ENCODE results near the gene XYLT1.

Gene XYLT1

DNA sequence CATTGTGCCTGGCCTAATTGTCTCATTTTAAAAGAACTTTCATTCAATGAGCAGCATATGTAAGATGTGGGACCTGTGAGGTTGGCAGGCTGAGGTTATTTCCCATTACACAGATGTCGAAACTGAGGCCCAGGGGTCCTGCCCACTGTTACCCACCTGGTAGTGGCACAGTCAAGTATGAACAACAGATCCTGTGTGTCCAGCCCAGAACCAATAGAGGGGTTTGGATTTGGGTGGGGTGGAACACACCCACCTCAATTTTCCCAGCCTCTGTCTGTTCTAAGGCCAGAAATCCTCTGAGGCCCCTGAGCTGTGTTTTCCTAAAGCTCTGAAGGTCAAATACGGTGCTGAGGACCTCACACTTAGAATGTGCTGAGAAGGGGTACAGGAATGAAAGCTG lies 179.5 kb downstream of the XYLT1 start:
- TF ChIP-seq, protein P1, sequence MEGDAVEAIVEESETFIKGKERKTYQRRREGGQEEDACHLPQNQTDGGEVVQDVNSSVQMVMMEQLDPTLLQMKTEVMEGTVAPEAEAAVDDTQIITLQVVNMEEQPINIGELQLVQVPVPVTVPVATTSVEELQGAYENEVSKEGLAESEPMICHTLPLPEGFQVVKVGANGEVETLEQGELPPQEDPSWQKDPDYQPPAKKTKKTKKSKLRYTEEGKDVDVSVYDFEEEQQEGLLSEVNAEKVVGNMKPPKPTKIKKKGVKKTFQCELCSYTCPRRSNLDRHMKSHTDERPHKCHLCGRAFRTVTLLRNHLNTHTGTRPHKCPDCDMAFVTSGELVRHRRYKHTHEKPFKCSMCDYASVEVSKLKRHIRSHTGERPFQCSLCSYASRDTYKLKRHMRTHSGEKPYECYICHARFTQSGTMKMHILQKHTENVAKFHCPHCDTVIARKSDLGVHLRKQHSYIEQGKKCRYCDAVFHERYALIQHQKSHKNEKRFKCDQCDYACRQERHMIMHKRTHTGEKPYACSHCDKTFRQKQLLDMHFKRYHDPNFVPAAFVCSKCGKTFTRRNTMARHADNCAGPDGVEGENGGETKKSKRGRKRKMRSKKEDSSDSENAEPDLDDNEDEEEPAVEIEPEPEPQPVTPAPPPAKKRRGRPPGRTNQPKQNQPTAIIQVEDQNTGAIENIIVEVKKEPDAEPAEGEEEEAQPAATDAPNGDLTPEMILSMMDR (IDR thresholded peaks at IDR 0.05; ENCODE audit: insufficient read depth, low read depth, low read length, missing control alignments), result no peak
- no peak for DNase-seq (ENCODE audit: low read depth)
- no peak overlapping the region for H3K4me3 ChIP-seq (ENCODE audit: low read length)

GRCh38 chr16:17289674-17290635 lies 180.8 kb downstream of the XYLT1 start:
- TF ChIP-seq, protein P1 (IDR thresholded peaks at IDR 0.05; ENCODE audit: insufficient read depth, low read depth, low read length, missing control alignments), result no peak
- no peak for DNase-seq (ENCODE audit: low read depth)
- no peak overlapping the region for H3K4me3 ChIP-seq (ENCODE audit: low read length)

DNA sequence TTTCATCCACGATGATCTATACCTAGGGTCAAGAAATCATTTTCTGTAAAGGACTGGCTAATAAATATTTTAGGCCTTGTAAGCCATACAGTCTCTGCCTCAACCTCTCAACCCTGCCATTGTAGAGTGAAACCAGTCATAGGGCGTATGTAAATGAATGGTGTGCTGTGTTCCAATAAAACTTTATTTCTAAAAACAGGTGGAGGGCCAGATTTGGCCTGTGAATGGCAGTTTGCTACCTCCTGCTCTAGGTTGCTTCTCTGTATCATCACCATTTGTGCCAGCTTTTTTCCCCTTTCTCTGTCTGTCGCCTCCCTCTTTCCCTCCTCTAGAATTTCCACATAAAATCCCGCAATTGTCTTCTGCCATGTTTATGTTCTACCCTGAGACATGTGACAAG lies 181.7 kb downstream of the XYLT1 start:
- no peak overlapping the region for H3K4me3 ChIP-seq (ENCODE audit: low read length)
- no peak for DNase-seq (ENCODE audit: low read depth)
- TF ChIP-seq, protein P1 (IDR thresholded peaks at IDR 0.05; ENCODE audit: insufficient read depth, low read depth, low read length, missing control alignments), result no peak

- DNase-seq (ENCODE audit: low read depth), result no peak
- TF ChIP-seq, protein P1 (IDR thresholded peaks at IDR 0.05; ENCODE audit: insufficient read depth, low read depth, low read length, missing control alignments), result no peak
- H3K4me3 ChIP-seq (ENCODE audit: low read length), result no peak overlapping the region
Observed at GRCh38 chr16:17287166-17287800, 183.5 kb downstream of the XYLT1 start.

- TF ChIP-seq, protein P1 (IDR thresholded peaks at IDR 0.05; ENCODE audit: insufficient read depth, low read depth, low read length, missing control alignments), result no peak
- DNase-seq (ENCODE audit: low read depth), result no peak
- no peak overlapping the region for H3K4me3 ChIP-seq (ENCODE audit: low read length)
Observed at GRCh38 chr16:17286443-17286842, 184.3 kb downstream of the XYLT1 start.

GRCh38 chr16:17283016-17283415 lies 187.7 kb downstream of the XYLT1 start:
- TF ChIP-seq, protein P1 (IDR thresholded peaks at IDR 0.05; ENCODE audit: insufficient read depth, low read depth, low read length, missing control alignments), result no peak
- no peak for DNase-seq (ENCODE audit: low read depth)

More at GRCh38 chr16:17283016-17283415, 187.7 kb downstream of the XYLT1 start:
- no peak overlapping the region for H3K4me3 ChIP-seq (ENCODE audit: low read length)
